ENCODE measurements around the gene CATSPERD.

- TF ChIP-seq CTCF (IDR thresholded peaks at IDR 0.05) (no peak), POLR2A (IDR thresholded peaks at IDR 0.05) (no peak)
Measured at GRCh38 chr19:5817218-5817617, 96.8 kb downstream of the CATSPERD start.
